GM19468 (cell line): ENCODE results near the gene SYP.

Experiments
- ATAC-seq: cut with Tn5 transposase; IDR thresholded peaks from one replicate; pipeline ENCODE4 v1.9.1; 2021; ENCODE audit warnings: mild to moderate bottlenecking, moderate library complexity, moderate number of reproducible peaks; ENCODE audit not compliant: unreplicated experiment; ENCODE audit errors: extremely low read depth

Gene SYP

GRCh38 chrX:49192722-49193328 is 7.2 kb downstream of the SYP start:
- ATAC-seq = no peak

DNA sequence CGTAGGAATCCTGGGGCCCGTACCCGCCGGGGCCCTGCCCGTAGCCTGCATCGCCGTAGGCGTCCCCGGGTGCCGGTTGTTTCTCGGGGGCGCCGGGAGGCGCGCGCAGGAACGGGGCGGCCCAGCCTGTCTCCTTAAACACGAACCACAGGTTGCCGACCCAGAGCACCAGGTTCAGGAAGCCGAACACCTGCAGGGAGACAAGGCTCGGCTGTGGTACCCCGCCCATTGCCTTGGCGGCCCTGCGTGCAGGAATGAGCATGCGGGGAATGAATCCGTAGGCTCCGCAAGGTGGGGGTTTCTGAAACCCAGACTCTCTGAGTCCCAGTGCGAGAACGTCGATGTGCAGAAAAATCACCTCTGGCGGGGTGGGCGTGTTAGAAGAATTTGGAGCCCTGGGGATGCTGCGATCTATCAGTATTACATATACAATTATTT is 8.4 kb downstream of the SYP start:
- ATAC-seq = no peak

DNA sequence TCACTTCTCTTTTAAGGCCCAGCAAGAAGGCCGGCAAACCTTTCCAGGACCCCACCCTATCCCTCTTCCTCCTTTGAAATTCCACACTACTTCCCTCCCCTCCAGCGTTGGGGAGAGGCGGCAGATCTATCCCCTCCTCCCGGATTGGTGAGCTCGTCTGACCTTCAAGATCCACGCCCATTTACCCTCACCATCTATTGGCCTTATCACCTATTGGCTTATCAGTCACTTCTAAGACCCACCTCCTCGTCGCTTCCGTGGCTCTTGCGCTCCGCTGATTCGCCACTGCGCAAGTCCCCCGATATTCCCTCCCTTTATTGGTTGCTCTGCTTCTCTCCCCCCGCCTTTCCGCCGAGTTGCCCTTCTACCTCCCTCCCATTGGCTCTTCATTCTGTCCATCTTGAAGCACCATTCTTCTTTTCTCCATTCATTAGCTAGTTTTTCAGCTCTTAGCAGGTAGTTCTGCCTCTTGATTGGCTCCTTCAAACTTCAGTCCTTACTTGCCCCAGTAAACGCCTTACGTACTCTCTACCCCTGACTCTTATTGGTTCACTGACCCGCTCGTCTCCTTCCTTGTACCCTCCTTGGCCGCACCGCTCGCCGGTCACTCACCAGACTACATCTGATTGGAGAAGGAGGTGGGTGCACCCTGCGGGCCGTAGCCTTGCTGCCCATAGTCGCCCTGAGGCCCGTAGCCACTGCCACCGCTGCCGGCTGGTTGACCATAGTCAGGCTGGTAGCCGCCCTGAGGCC is 9.0 kb downstream of the SYP start:
- ATAC-seq = peak; percentile 78

DNA sequence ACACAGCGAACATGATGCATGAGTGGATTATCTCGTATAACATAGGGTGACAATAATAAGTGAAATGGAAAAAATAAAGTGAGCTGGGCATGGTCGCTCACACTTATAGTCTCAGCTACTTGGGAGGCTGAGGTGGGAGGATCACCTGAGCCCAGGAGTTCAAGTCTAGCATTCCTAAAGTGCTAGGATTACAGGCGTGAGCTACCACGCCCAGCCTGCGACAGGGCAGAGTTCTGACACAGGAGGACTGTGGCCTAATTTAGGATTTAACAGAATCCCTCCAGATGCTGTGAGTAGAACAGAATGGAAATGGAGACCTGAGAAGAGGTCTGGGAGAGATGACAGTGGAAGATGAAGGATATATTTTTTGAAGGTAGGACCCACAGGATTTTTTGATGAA is 10.4 kb downstream of the SYP start:
- no peak for ATAC-seq

- ATAC-seq = no peak
Observed at GRCh38 chrX:49188468-49189076, 11.4 kb downstream of the SYP start.

- ATAC-seq = no peak
Observed at GRCh38 chrX:49187526-49187925, 12.5 kb downstream of the SYP start.

DNA sequence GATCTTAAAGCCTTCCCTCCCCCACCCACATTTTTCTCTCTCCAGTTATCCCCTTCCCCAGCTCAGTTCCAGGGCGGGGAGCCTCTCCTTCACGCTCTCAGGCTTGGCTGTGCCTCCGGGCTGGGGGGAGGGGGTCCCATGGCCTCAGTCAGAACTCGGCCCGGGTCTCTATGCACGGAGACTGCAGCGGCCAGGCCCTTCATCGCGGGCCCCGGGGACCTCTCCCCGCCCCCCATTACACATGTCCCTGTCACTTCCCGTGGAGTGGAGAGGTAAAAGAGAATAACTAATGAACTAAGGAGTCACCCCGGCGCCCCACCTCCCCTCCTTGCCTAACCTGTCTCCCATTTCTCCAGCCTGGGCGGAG is 13.0 kb downstream of the SYP start:
- ATAC-seq = no peak

- no peak for ATAC-seq
Observed at GRCh38 chrX:49186125-49187027, 13.6 kb downstream of the SYP start, which contains the start of gene PRICKLE3. PRICKLE3 (minus strand) TSS chrX:49186373; CDS start chrX:49186297, 76 bp downstream.

GRCh38 chrX:49184294-49185281 is 15.4 kb downstream of the SYP start:
- ATAC-seq = no peak

DNA sequence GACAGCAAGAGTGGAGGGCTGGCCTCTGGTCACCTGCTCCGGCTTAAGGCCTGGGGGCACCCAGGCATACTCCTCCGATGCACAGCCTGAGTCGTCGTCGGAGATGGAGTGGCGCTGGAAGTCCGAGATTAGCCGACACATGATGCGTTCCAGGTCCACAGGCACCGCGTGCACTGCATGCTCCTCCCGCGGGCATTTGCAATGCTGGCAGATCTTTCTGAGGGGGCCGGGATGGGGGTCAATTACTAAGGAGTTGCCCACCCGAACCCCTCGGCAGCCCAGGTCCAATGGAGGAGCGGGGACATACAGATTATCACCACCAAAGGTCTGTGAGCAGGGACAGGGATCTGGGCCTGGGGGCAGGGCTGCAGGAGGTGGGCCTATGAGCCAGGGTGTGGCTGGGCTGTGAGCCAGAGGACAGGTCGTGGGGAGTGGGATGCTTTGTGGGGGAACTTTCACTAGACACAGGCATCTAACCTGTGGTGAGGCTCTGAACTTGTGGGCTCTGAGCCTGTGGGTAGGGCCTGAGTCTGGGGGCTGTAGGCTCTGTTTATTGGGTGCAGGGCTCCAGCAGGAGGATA is 16.2 kb downstream of the SYP start:
- no peak for ATAC-seq

- no peak for ATAC-seq
Observed at GRCh38 chrX:49179358-49179757, 20.6 kb downstream of the SYP start.

GRCh38 chrX:49178537-49178936 is 21.5 kb downstream of the SYP start:
- ATAC-seq = no peak

GRCh38 chrX:49177873-49178480 is 22.0 kb downstream of the SYP start:
- ATAC-seq = no peak

DNA sequence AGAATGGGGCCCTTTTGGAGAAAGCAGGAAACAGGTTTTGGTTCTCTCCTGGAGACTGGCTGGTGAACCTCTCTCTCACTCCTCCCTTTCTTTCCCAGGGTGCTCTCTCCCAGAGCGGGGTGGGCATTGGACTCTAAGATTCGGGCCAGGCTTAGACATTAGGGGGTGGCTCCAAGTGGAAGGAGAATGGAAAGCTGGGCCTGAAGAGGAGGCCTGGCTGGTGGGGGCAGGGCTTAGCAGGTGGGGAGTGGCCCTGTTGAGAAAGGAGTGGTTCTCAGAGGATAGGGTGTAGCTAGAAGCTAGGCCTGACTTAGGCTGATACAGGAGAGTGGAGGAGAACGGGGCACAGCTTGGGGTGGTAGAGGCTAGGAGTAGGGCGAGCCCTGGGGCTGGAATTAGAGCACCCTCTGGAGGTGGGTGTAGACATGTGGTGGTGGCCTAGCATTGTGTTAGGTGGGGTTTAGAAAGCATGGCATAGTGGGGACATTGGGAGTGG is 22.6 kb downstream of the SYP start:
- ATAC-seq = no peak

GRCh38 chrX:49176421-49177326 is 23.3 kb downstream of the SYP start:
- ATAC-seq = no peak

DNA sequence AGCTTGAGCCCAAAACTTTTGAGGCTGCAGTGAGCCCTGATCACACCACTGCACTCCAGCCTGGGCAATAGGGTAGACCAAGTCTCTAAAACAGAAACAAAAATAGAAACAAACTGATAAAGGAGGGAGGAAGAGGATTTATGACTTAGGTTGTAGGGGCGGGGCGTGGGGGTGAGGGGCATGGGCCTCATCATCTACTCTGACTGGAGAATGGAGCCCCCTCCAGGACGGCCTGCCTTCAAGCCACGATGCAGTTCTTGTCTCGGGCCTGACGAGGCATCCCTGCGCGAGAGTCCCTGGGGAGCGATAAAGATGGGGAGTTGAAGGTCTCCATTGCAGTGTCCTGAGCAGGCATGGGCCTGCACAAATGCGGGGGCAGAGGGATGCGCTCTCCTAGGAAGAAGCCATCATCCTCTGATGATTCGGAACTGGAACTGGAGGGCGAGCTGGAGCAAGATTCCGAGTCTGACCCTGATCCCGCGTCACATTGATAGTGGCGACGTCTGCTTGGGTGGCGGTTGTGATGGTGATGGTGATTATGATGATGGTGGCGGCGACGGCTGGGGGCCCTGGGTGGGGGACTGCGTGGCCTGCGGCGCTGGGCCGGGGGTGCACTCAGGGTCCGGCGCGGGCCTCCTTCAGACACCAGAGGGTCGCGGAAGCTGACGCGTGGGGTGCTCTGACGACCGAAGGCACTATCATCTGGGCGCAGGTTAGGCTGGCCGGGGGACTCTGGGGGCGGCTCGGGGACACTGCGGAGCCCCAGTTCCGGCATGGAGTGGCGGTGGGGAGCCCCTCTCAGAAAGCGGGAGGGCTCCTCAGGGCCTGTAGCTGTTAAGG is 24.3 kb downstream of the SYP start:
- no peak for ATAC-seq

GRCh38 chrX:49174723-49175122 is 25.3 kb downstream of the SYP start:
- ATAC-seq = no peak
